GM06990 (cell line): ENCODE results near the gene PALD1.

Source experiments
- DNase-seq: peaks from one replicate; pipeline ENCODE4 v3.0.0-alpha.2; 2011; ENCODE audit not compliant: insufficient read length; ENCODE audit errors: extremely low read depth
- H3K27me3 ChIP-seq: replicated peaks from 2 replicates; pipeline ENCODE4 v1.6.0; 2011; ENCODE audit warnings: low read length; ENCODE audit not compliant: control insufficient read depth, insufficient read depth
- H3K36me3 ChIP-seq: 2 replicates; pipeline ENCODE4 v1.5.1; 2011; ENCODE audit warnings: low read length; ENCODE audit not compliant: control insufficient read depth, insufficient read depth
- H3K4me3 ChIP-seq: replicated peaks from 2 replicates; pipeline ENCODE4 v1.5.1; 2011; ENCODE audit warnings: low read depth, mild to moderate bottlenecking, control low read depth, low read length
- TF ChIP-seq, protein P1 (sequence below): IDR thresholded peaks from 2 replicates; pipeline ENCODE4 v1.5.1; 2011; ENCODE audit warnings: low read length, control low read depth, mild to moderate bottlenecking, inconsistent platforms; ENCODE audit not compliant: insufficient read depth, poor library complexity, severe bottlenecking

PALD1 gene

GRCh38 chr10:70472799-70473454, 5.6 kb upstream of the PALD1 start:
- Histone ChIP-seq H3K27me3 (no peaks in the 10 kb centered on the region; the same call in 1 of the 2 replicates), H3K36me3 (no peaks in the 10 kb centered on the region), H3K4me3 (no peak overlapping the region)
- TF ChIP-seq, protein P1, sequence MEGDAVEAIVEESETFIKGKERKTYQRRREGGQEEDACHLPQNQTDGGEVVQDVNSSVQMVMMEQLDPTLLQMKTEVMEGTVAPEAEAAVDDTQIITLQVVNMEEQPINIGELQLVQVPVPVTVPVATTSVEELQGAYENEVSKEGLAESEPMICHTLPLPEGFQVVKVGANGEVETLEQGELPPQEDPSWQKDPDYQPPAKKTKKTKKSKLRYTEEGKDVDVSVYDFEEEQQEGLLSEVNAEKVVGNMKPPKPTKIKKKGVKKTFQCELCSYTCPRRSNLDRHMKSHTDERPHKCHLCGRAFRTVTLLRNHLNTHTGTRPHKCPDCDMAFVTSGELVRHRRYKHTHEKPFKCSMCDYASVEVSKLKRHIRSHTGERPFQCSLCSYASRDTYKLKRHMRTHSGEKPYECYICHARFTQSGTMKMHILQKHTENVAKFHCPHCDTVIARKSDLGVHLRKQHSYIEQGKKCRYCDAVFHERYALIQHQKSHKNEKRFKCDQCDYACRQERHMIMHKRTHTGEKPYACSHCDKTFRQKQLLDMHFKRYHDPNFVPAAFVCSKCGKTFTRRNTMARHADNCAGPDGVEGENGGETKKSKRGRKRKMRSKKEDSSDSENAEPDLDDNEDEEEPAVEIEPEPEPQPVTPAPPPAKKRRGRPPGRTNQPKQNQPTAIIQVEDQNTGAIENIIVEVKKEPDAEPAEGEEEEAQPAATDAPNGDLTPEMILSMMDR: no peak
- DNase-seq: no peak

DNA sequence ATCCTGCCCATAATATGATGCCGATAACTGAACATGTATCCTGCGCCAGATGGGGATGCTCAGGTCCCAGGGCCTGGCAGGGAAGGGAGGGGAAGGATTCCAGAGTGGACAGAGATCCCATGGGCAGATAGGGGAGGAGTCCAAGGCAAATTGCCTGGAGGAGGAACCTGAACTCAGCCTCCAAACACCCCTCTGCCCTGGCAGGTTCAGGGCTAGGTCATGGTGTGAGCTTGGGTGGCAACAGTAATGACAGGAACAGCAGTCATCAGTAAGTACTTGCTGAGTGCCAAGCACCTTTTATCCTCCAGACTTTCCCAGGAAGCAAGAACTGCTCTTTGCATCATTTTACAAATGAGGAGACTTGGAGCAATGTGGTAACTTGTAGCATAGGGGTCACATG, 3.8 kb upstream of the PALD1 start:
- H3K27me3 ChIP-seq: no peaks in the 10 kb centered on the region
- TF ChIP-seq, protein P1: no peak
- no peak overlapping the region for H3K4me3 ChIP-seq
- H3K36me3 ChIP-seq: no peaks in the 10 kb centered on the region
- DNase-seq: no peak

GRCh38 chr10:70475661-70476060, 2.9 kb upstream of the PALD1 start:
- Histone ChIP-seq H3K36me3 (no peaks in the 10 kb centered on the region), H3K27me3 (no peaks in the 10 kb centered on the region), H3K4me3 (no peak overlapping the region)
- no peak for DNase-seq
- TF ChIP-seq, protein P1: no peak

DNA sequence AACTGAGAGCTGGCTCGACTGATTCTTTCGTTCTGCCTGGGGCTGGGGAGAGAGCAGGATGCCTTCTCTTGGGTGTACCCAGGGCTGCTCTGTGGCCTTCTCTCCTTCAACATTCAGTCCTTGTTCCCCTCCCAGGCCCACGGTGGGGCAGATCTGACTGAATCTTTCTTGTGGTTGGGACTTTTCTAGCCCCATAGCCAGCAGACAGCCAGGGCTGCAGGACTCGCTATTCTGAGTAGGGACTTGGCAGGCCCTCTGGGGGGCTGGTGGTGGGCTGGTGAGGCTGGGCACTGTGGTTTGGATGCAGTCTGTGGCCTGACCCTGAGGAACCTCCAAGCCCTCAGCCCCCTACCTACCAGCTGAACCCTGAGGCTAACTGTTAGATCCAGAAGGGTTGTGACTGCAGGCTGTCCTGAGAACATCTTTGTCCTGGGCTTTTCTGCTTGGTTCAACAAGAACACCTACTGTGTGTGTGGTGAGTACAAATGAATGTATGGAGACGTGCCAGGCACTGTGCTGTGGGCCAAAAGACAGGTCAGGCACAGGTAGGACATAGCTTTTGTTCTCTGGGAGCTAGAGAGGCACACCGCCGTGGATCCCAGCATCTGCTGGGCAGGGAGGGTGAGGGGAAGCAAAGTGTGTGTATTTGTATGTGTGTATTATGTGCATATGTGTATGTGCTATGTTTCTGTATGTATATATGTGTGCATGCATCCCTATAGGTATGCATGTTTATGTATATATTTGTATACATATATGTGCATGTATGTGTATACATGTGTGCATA, 2.1 kb upstream of the PALD1 start:
- Histone ChIP-seq H3K36me3 (no peaks in the 10 kb centered on the region), H3K4me3 (no peak overlapping the region), H3K27me3 (no peaks in the 10 kb centered on the region)
- no peak for DNase-seq
- TF ChIP-seq, protein P1: no peak

- peak; percentile 77 for DNase-seq
- no peaks in the 10 kb centered on the region for H3K36me3 ChIP-seq
- H3K27me3 ChIP-seq: no peaks in the 10 kb centered on the region
- TF ChIP-seq, protein P1: no peak
- H3K4me3 ChIP-seq: peak overlapping the region; percentile 53
Measured at GRCh38 chr10:70477661-70478162, 855 bp upstream of the PALD1 start.
